ENCODE measurements around the gene OR8U1. TPM values are rescaled to one million over a fixed set of nuclear protein-coding genes. Genes with fewer than 3 reads are reported as not detected.

OR8U1 gene
- total RNA-seq, result not detected in 2 replicates

GRCh38 chr11:56375324-56375723, at the start of gene OR8U1:
Gene OR8U1 (plus strand): TSS chr11:56375624. CDS start chr11:56375624, 0 bp downstream.

GRCh38 chr11:56345739-56346138, 29.7 kb upstream of the OR8U1 start, which contains the start of gene OR8K1:
Gene OR8K1 (plus strand): TSS chr11:56346039. CDS start chr11:56346039, 0 bp downstream.

GRCh38 chr11:56353991-56354390, 21.4 kb upstream of the OR8U1 start, which contains the start of gene OR8J1:
Gene OR8J1 (plus strand): TSS chr11:56354291. CDS start chr11:56360247, 5,956 bp downstream.

GRCh38 chr11:56412396-56412795, 37.0 kb downstream of the OR8U1 start, which contains the start of gene OR5AL1:
Gene OR5AL1 (plus strand): TSS chr11:56412696.

Other genes starting within 250 kb of the OR8U1 start
- not detected in 2 replicates for gene OR8J3, start 235.4 kb upstream of the OR8U1 start, total RNA-seq
- not detected in 2 replicates for gene OR8K5, start 215.3 kb upstream of the OR8U1 start, total RNA-seq
- not detected in 2 replicates for gene OR5J2, start 199.0 kb upstream of the OR8U1 start, total RNA-seq
- not detected in 2 replicates for gene OR5T2, start 141.4 kb upstream of the OR8U1 start, total RNA-seq
- gene OR5T3, start 123.4 kb upstream of the OR8U1 start, total RNA-seq, result not detected in 2 replicates
- not detected in 2 replicates for gene OR5T1, start 101.5 kb upstream of the OR8U1 start, total RNA-seq
- not detected in 2 replicates for gene OR8H1, start 83.4 kb upstream of the OR8U1 start, total RNA-seq
- not detected in 2 replicates for gene OR8K3, start 60.5 kb upstream of the OR8U1 start, total RNA-seq
- not detected in 2 replicates for gene OR8K1, start 29.6 kb upstream of the OR8U1 start, total RNA-seq
- not detected in 2 replicates for gene OR8J1, start 21.3 kb upstream of the OR8U1 start, total RNA-seq
- not detected in 2 replicates for gene OR5AL1, start 37.1 kb downstream of the OR8U1 start, total RNA-seq
- gene OR5M3, start 97.7 kb downstream of the OR8U1 start, total RNA-seq, result not detected in 2 replicates
- gene OR5M8, start 115.7 kb downstream of the OR8U1 start, total RNA-seq, result not detected in 2 replicates
- gene OR5M11, start 167.6 kb downstream of the OR8U1 start, total RNA-seq, result not detected in 2 replicates
- gene OR5M10, start 202.1 kb downstream of the OR8U1 start, total RNA-seq, result not detected in 2 replicates
- gene OR5M1, start 239.2 kb downstream of the OR8U1 start, total RNA-seq, result not detected in 2 replicates

Data from bronchus fibroblast of lung (primary cell).